Stomach (tissue), 9 donors: ENCODE measurements around the gene SFXN4. TPM values are rescaled to one million over a fixed set of nuclear protein-coding genes. Genes with fewer than 3 reads are reported as not detected.

Experiments
- DNase-seq, 2 donors: peaks; one replicate each; pipeline versions ENCODE4 v3.0.0 to v3.0.0-alpha.2; 2013 to 2019
- H3K27ac ChIP-seq, 5 donors: fragments of 200-600 bp in 4 of 5; sonication (generic) in 4 of 5; one replicate each; pipeline ENCODE4 v1.5.1; 2013 to 2019; ENCODE audit warnings: mild to moderate bottlenecking in 1 of 5, moderate library complexity in 1 of 5
- H3K27me3 ChIP-seq, 3 donors: fragments of 200-600 bp; sonication (generic); one replicate each; pipeline ENCODE4 v1.5.1; 2017 to 2019; ENCODE audit warnings: mixed run types in 1 of 3
- H3K36me3 ChIP-seq, 4 donors: fragments of 200-600 bp; sonication (generic); 1 replicate in 3 of 4; 2 replicates in 1 of 4; pipeline ENCODE4 v1.5.1; 2016 to 2019
- H3K4me1 ChIP-seq, 4 donors: fragments of 200-600 bp; sonication (generic); one replicate each; pipeline ENCODE4 v1.5.1; 2016 to 2019
- H3K4me3 ChIP-seq, 4 donors: fragments of 200-600 bp; sonication (generic) in 3 of 4; one replicate each; pipeline ENCODE4 v1.5.1; 2016 to 2019; ENCODE audit warnings: mild to moderate bottlenecking in 1 of 4
- H3K9me3 ChIP-seq, 4 donors: fragments of 200-600 bp; sonication (generic); one replicate each; pipeline ENCODE4 v1.5.1; 2016 to 2019
- EP300 ChIP-seq: sonication (generic); formaldehyde crosslinking; IDR thresholded peaks from one replicate; pipeline ENCODE4 v1.6.1; 2017; ENCODE audit warnings: antibody characterized with exemption
- POLR2A ChIP-seq, 4 donors: fragments of 450-650 bp; IDR thresholded peaks; one replicate each; pipeline ENCODE4 v1.6.1; 2016; ENCODE audit warnings: antibody characterized with exemption in 4 of 4, control low read depth in 2 of 4, mild to moderate bottlenecking in 1 of 4, moderate library complexity in 1 of 4
- POLR2AphosphoS5 ChIP-seq, 3 donors: sonication (generic); formaldehyde crosslinking; IDR thresholded peaks; one replicate each; pipeline ENCODE4 v1.6.1; 2016; ENCODE audit warnings: antibody characterized with exemption in 3 of 3
- WGBS, 5 donors: extraction: QIAGEN DNeasy Blood & Tissue Kit in 3 of 5; methylation state at CpG; one replicate each; pipeline versions ENCODE4 v1.1.5 to v1.1.7; 2013 to 2018; 5-methylcytosine and 5-hydroxymethylcytosine counted together
- intact Hi-C: fragments of 100-400 bp; cut with DNase I; formaldehyde crosslinking; loops from one replicate; pipeline ENCODE4 v1.15.1; 2023; ENCODE audit warnings: low total_unique reads
- polyA plus RNA-seq, 3 donors: library from polyadenylated mRNA; stranded (reverse); fragments of 200-250 nt; gene quantifications; one replicate each; pipeline ENCODE4 v1.2.3, GENCODE V29; 2013
- total RNA-seq, 5 donors: library from RNA; depleted of rRNA; stranded (reverse); fragments of >200 nt; gene quantifications; one replicate each; pipeline versions ENCODE4 v1.1.0 to v1.2.3, GENCODE V29; 2014 to 2016
- TF ChIP-seq, protein P1 (sequence below), 7 experiments: fragments of 450-650 bp in 4 of 7; fragments of 200-600 bp in 3 of 7; sonication (generic) in 3 of 7; IDR thresholded peaks; one replicate each; pipeline ENCODE4 v1.5.1; 2016 to 2019; ENCODE audit warnings: antibody characterized with exemption in 7 of 7, control low read depth in 2 of 7, mild to moderate bottlenecking in 1 of 7
- donor health status: healthy with polysubstance abuse.
- donor health status: Bipolar disorder and iron deficiency.
- donor health status: healthy.

Gene SFXN4
- total and polyA plus RNA-seq, 8 donors = 2.7 to 72.7 (median 24.8) TPM

DNA sequence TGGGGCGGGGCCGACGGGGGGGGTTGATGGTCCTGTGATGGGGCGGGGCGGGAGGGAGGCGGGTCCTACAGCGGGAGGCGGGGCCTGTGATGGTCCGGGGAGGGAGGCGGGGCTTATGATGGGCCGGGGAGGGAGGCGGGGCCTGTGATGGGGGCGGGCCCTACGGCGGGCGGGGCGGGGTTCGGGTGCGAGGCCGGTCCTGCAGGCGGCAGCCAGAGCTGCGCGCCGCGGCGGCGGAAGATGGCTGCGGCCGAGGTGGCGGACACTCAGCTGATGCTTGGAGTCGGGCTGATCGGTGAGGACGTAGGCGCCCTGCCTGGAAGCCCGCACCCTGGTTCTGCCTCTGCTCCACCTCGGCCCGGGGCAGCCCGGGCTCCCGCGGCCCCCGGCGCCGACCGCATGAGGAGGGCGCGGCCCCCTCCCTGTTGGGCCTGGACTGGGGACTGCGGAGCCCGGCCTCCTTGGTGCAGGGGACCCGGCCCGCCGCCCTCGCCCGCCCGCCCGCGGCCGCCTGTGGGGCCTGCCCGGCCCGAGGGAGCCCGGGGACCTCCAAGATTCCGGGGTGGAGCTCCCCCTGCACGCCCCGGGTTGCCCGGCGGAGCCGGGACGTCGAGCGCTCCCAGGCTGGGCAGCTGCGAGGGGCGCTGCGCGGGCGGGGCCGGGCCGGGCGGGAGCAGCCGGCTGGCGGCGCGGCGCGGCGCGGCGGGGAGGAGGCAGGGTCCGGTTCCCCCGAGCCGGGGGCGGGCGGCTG, 61.4 kb downstream of the SFXN4 start, which contains the start of gene DENND10:
DENND10 (plus strand) TSS at position 211 of the 751 bp plus-strand sequence; CDS start at position 241, 30 bp downstream.
- TF ChIP-seq POLR2A (IDR thresholded peaks at IDR 0.05) (no peak), POLR2AphosphoS5 (IDR thresholded peaks at IDR 0.05) (peak; percentile 45 to 91 (median 90))
- TF ChIP-seq, protein P1, sequence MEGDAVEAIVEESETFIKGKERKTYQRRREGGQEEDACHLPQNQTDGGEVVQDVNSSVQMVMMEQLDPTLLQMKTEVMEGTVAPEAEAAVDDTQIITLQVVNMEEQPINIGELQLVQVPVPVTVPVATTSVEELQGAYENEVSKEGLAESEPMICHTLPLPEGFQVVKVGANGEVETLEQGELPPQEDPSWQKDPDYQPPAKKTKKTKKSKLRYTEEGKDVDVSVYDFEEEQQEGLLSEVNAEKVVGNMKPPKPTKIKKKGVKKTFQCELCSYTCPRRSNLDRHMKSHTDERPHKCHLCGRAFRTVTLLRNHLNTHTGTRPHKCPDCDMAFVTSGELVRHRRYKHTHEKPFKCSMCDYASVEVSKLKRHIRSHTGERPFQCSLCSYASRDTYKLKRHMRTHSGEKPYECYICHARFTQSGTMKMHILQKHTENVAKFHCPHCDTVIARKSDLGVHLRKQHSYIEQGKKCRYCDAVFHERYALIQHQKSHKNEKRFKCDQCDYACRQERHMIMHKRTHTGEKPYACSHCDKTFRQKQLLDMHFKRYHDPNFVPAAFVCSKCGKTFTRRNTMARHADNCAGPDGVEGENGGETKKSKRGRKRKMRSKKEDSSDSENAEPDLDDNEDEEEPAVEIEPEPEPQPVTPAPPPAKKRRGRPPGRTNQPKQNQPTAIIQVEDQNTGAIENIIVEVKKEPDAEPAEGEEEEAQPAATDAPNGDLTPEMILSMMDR (IDR thresholded peaks at IDR 0.05) = peak in 1 of 7 experiments; percentile 14
- intact Hi-C loops = no loop called here
- H3K27ac ChIP-seq = peak within 1 kb of the TSS; percentile 75 to 95 (median 87)
- no peaks in the 10 kb centered on the region for H3K9me3 ChIP-seq
- peaks cover 7 to 17% (median 14%) of the 10 kb centered on the region in 4 donors for H3K36me3 ChIP-seq
- 0 to 2% (median 0%) methylated on average over 15 to 87 of the region's 91 CpGs for WGBS, 5 donors
- no peaks in the 10 kb centered on the region for H3K27me3 ChIP-seq
- peaks cover 11 to 40% (median 15%) of the 10 kb centered on the region in 4 donors for H3K4me1 ChIP-seq
- H3K4me3 ChIP-seq = peak within 1 kb of the TSS; percentile 87 to 96 (median 91)
- peak; percentile 85 to 95 for DNase-seq

DNA sequence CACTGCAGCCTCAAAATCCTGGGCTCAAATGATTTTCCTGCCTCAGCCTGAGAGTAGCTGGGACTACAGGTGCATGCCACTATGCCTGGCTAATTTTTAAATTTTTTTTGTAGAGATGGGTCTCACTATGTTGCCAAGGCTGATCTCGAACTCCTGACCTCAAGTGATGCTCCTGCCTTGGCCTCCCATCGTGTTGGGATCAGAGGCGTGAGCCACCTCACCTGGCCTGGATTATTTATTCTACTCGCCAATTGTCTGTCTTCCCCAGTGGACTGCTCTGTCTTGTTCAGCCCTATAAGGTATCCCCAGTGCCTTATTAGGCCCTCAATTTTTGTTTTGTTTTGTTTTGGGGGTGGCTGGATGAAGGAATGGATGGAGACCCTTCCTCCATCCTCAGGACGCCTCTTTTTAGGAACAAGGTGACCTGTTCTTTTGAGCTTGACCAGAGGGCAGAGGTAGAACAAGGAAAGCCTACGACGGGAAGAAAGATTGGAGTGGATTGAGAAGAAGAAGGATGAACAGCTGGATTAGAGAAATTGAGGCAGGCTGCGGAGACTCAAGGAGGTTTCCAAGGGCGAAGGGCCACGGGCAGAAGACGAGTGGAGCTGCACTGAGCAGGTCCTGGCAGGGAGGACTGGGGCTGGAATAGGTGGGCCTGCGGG, 62.1 kb downstream of the SFXN4 start:
- Histone ChIP-seq H3K36me3 (peaks cover 0 to 10% (median 7%) of the 10 kb centered on the region in 4 donors), H3K27me3 (no peaks in the 10 kb centered on the region), H3K4me1 (peaks cover 11 to 40% (median 15%) of the 10 kb centered on the region in 4 donors), H3K4me3 (peak overlapping the region in 2 of 4 donors; percentile 87 to 94), H3K27ac (peak overlapping the region; percentile 3 to 87 (median 23)), H3K9me3 (no peaks in the 10 kb centered on the region)
- TF ChIP-seq, protein P1 (IDR thresholded peaks at IDR 0.05) = no peak
- TF ChIP-seq POLR2AphosphoS5 (IDR thresholded peaks at IDR 0.05) = no peak
- no peak for TF ChIP-seq EP300
- no peak for TF ChIP-seq POLR2A (IDR thresholded peaks at IDR 0.05)
- whole genome bisulfite sequencing, 5 donors = 54 to 58% (median 55%) methylated on average over 11 to 12 of the region's 12 CpGs
- intact Hi-C loops = no loop called here
- DNase-seq = no peak

DNA sequence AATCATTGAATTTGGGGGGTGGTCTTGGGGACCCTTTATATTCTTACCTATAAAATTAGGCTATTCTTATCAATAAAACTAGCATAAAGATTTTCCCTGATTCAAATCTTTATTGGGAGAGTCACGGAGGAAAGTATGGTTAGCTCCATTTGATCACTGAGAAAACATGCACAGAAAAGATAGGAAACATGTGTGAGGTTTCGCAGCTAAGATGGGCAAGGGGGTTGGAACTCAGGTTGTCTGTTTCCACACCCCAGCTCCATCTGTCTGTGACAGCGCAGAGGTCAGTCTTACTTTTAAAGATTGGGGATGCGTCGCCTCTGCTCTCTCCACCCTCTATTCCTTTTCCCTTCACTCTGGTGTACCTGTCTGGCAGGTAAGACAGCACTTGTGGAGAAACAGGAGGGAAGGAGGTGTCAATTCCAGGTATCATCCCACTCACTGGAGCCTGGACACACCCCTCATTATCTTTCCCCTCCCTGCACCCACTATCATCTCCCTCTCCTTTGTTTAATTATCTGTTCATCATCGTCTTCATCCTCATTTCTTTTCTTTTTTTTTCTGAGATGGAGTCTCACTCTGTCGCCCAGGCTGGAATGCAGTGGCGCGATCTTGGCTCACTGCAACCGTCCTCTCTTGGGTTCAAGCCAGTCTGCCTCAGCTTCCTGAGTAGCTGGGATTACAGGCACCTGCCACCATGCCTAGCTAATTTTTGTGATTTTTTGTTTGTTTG, 64.0 kb downstream of the SFXN4 start:
- no peak overlapping the region for H3K4me3 ChIP-seq
- H3K4me1 ChIP-seq = peaks cover 11 to 40% (median 15%) of the 10 kb centered on the region in 4 donors
- H3K9me3 ChIP-seq = no peaks in the 10 kb centered on the region
- no peaks in the 10 kb centered on the region for H3K36me3 ChIP-seq
- intact Hi-C loops = no loop called here
- no peaks in the 10 kb centered on the region for H3K27me3 ChIP-seq
- H3K27ac ChIP-seq = peak overlapping the region; percentile 30 to 77 (median 72)
- no peak for DNase-seq
- TF ChIP-seq EP300 (no peak), POLR2A (IDR thresholded peaks at IDR 0.05) (no peak), POLR2AphosphoS5 (IDR thresholded peaks at IDR 0.05) (no peak)
- TF ChIP-seq, protein P1 (IDR thresholded peaks at IDR 0.05) = no peak
- WGBS, 5 donors = 69 to 84% (median 75%) methylated on average over 10 of the region's 10 CpGs
